ENCODE data around the gene KLHL17.

The KLHL17 gene

DNA sequence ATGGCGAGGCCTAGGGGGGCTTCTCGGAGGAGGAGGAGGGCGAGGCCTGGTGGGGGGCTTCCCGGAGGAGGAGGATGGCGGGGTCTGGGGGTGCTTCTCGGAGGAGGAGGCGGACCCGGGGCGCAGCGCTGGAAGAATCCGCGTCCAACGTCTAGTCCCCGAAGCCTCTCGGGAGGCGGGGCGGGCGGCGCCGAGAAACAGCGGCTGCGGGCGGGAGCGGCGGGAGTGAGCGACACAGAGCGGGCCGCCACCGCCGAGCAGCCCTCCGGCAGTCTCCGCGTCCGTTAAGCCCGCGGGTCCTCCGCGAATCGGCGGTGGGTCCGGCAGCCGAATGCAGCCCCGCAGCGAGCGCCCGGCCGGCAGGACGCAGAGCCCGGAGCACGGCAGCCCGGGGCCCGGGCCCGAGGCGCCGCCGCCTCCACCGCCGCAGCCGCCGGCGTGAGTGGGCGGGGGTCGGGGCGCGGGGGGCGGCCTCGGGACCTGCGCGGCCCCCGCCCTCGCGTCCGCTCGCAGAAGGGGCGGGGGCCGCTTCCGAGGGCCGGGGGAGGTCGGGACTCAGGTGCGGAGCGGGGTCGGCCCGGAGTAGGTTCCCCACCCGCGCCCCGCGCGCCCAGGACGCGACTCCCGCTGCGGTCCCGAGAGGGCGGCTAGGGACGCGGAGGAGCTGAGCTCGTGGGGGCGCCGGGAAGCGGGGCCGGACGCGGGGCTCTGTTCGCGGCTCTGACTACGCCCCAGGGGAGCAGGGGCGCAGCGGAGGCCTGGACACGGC, at the start of gene KLHL17:
KLHL17 (plus strand) TSS at position 222 of the 769 bp plus-strand sequence; CDS start at position 332, 110 bp downstream.
- 0 out of 2 replicates have a peak, but pooled peaks cover 6% of the 10 kb centered on the region for H3K4me1 ChIP-seq (ENCODE audit: low read length)
- no peaks in the 10 kb centered on the region for H3F3A ChIP-seq (ENCODE audit: insufficient read depth, low read length)
- H3K9ac ChIP-seq (ENCODE audit: low read length): peak within 1 kb of the TSS; percentile 50; the same call in 1 of the 2 replicates
- H3K27ac ChIP-seq (ENCODE audit: low read length): no peak within 1 kb of the TSS
- no peaks in the 10 kb centered on the region for H3K9me2 ChIP-seq (replicated peaks; ENCODE audit: insufficient read depth, low read length)
- no peaks in the 10 kb centered on the region for H3K36me3 ChIP-seq (replicated peaks; ENCODE audit: insufficient read depth, low read length)
- peak within 1 kb of the TSS; percentile 63 for H3K4me3 ChIP-seq (ENCODE audit: low read length)
- H2AFZ ChIP-seq (ENCODE audit: low read length): peak within 1 kb of the TSS; percentile 85
- TF ChIP-seq EZH2 (optimal IDR thresholded peaks at IDR 0.05; ENCODE audit: low read depth, low read length) (no peak), EZH2phosphoT487 (IDR thresholded peaks at IDR 0.05; ENCODE audit: low read length) (no peak)
- TF ChIP-seq, protein P1, sequence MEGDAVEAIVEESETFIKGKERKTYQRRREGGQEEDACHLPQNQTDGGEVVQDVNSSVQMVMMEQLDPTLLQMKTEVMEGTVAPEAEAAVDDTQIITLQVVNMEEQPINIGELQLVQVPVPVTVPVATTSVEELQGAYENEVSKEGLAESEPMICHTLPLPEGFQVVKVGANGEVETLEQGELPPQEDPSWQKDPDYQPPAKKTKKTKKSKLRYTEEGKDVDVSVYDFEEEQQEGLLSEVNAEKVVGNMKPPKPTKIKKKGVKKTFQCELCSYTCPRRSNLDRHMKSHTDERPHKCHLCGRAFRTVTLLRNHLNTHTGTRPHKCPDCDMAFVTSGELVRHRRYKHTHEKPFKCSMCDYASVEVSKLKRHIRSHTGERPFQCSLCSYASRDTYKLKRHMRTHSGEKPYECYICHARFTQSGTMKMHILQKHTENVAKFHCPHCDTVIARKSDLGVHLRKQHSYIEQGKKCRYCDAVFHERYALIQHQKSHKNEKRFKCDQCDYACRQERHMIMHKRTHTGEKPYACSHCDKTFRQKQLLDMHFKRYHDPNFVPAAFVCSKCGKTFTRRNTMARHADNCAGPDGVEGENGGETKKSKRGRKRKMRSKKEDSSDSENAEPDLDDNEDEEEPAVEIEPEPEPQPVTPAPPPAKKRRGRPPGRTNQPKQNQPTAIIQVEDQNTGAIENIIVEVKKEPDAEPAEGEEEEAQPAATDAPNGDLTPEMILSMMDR (IDR thresholded peaks at IDR 0.05; ENCODE audit: low read length): no peak
- no peaks in the 10 kb centered on the region for H4K20me1 ChIP-seq (ENCODE audit: insufficient read depth, low read length)
- DNase-seq: peak; percentile 76
- H3K79me2 ChIP-seq (ENCODE audit: low read length): peaks cover 30% of the 10 kb centered on the region
- H3K9me3 ChIP-seq (replicated peaks; ENCODE audit: insufficient read depth, low read length): no peaks in the 10 kb centered on the region
- no peaks in the 10 kb centered on the region for H3K27me3 ChIP-seq (replicated peaks; ENCODE audit: insufficient read depth, low read length)
- H3K4me2 ChIP-seq (ENCODE audit: low read depth, low read length): peak within 1 kb of the TSS; percentile 74; the same call in 1 of the 2 replicates

DNA sequence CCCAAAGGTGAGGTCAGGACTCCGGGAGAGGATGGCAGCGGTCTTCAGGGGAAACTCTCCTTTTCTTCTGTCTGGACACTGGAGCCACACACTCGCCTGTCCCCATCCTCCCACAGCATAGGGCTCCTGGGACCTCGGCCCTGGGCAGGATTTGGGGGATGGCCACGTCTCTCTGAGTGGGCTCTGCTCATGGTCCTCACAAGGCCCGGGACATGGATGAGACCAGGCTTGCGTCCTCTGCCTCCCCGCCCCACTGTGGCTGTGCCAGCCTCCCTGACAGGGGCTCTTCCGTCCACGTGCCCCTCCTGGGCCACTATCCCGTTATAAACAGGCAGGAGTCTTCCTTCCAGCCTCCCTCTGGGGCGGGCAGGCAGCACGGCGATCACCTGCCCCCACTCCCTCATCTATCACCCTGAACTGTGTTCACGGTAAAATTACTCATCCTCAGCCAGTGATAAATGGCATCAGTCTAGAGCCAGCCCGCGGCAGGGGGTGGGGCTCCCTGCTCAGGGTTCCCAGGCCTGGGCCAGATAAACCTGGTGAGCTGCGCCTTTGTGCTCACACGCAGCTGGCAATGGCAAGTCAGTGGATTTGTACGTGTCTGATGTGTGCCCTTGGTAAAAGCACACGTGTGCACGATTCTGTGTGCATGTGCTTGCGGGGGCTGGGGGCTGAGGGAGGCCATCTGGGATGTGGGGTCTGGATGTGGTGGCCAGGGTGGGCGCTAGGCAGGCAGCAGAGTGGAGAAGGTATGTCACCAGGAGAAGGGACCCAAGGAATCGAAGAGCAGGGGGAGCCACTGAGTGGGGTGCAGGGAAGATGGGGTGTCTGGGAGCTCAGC, 49.3 kb upstream of the KLHL17 start:
- Histone ChIP-seq H3K4me3 (ENCODE audit: low read length) (no peak overlapping the region), H3K27ac (ENCODE audit: low read length) (no peak overlapping the region), H3F3A (ENCODE audit: insufficient read depth, low read length) (no peaks in the 10 kb centered on the region), H3K9ac (ENCODE audit: low read length) (no peak overlapping the region), H3K79me2 (ENCODE audit: low read length) (no peaks in the 10 kb centered on the region), H3K4me2 (ENCODE audit: low read depth, low read length) (no peak overlapping the region), H4K20me1 (ENCODE audit: insufficient read depth, low read length) (no peaks in the 10 kb centered on the region), H3K9me2 (replicated peaks; ENCODE audit: insufficient read depth, low read length) (no peaks in the 10 kb centered on the region), H3K27me3 (replicated peaks; ENCODE audit: insufficient read depth, low read length) (peaks cover 79% of the 10 kb centered on the region), H3K9me3 (replicated peaks; ENCODE audit: insufficient read depth, low read length) (no peaks in the 10 kb centered on the region), H3K36me3 (replicated peaks; ENCODE audit: insufficient read depth, low read length) (no peaks in the 10 kb centered on the region), H2AFZ (ENCODE audit: low read length) (no peak overlapping the region), H3K4me1 (ENCODE audit: low read length) (no peaks in the 10 kb centered on the region)
- TF ChIP-seq EZH2phosphoT487 (IDR thresholded peaks at IDR 0.05; ENCODE audit: low read length) (no peak), EZH2 (optimal IDR thresholded peaks at IDR 0.05; ENCODE audit: low read depth, low read length) (no peak)
- TF ChIP-seq, protein P1 (IDR thresholded peaks at IDR 0.05; ENCODE audit: low read length): no peak
- DNase-seq: no peak

DNA sequence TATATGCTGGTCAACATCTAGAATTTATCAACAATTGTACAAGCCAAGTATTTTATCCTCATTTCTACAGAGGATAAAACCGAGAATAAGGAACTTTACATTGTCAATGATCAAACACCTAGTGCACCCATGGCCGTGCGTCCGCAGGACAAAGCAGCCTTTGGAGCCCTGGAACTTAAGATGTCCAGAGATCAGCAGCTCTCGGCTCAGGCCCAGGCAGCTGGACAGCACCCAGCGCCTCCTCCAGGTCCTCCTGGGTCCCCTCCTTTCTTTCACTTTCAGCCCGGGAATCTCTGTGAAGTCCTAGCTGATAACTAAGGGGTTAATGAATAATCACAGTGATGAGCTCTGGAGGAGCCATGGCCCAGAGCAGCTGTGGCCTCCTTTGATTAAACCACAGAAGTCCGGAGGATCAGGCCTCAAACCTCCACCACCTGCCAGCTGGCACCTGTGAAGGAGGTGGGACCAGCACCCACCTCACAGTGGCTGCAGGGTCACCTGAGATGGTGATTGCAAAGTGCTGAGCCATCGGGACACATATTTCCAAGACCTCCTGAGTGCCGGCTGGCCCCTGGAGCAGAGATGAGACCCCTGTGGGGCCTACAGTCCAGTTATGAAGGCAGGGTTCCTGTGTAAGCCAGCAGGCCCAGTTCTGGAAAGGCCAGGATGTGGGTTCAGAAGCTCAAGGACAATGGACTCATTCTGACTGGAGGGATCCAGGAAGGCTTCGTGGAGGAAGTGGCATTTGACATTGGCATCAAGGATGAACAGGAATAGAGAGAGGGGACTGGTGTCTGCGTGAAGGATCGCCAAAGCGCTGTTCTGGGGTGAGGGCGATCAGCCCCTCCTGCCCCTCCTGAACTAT, 48.3 kb upstream of the KLHL17 start:
- no peak for DNase-seq
- no peak overlapping the region for H2AFZ ChIP-seq (ENCODE audit: low read length)
- no peaks in the 10 kb centered on the region for H4K20me1 ChIP-seq (ENCODE audit: insufficient read depth, low read length)
- H3K9me3 ChIP-seq (replicated peaks; ENCODE audit: insufficient read depth, low read length): no peaks in the 10 kb centered on the region
- no peaks in the 10 kb centered on the region for H3K9me2 ChIP-seq (replicated peaks; ENCODE audit: insufficient read depth, low read length)
- no peaks in the 10 kb centered on the region for H3K4me1 ChIP-seq (ENCODE audit: low read length)
- H3K27ac ChIP-seq (ENCODE audit: low read length): no peak overlapping the region
- H3K27me3 ChIP-seq (replicated peaks; ENCODE audit: insufficient read depth, low read length): peaks cover 79% of the 10 kb centered on the region
- no peak overlapping the region for H3K9ac ChIP-seq (ENCODE audit: low read length)
- no peak overlapping the region for H3K4me2 ChIP-seq (ENCODE audit: low read depth, low read length)
- H3F3A ChIP-seq (ENCODE audit: insufficient read depth, low read length): no peaks in the 10 kb centered on the region
- no peaks in the 10 kb centered on the region for H3K79me2 ChIP-seq (ENCODE audit: low read length)
- TF ChIP-seq, protein P1 (IDR thresholded peaks at IDR 0.05; ENCODE audit: low read length): no peak
- no peak for TF ChIP-seq EZH2phosphoT487 (IDR thresholded peaks at IDR 0.05; ENCODE audit: low read length)
- no peak for TF ChIP-seq EZH2 (optimal IDR thresholded peaks at IDR 0.05; ENCODE audit: low read depth, low read length)
- no peak overlapping the region for H3K4me3 ChIP-seq (ENCODE audit: low read length)
- H3K36me3 ChIP-seq (replicated peaks; ENCODE audit: insufficient read depth, low read length): no peaks in the 10 kb centered on the region
